NT2/D1 (cell line): ENCODE data around the gene LRCOL1.

Source experiments
- SUZ12 ChIP-seq: IDR thresholded peaks from 2 replicates; pipeline ENCODE4 v1.6.1; 2011; ENCODE audit not compliant: insufficient read length, insufficient read depth; ENCODE audit errors: extremely low read depth
- YY1 ChIP-seq: IDR thresholded peaks from 2 replicates; pipeline ENCODE4 v1.6.1; 2011; ENCODE audit not compliant: insufficient read length, insufficient read depth
- ZNF274 ChIP-seq: IDR thresholded peaks from 2 replicates; pipeline ENCODE4 v1.6.1; 2011; ENCODE audit warnings: mild to moderate bottlenecking, low read depth, low read length

DNA sequence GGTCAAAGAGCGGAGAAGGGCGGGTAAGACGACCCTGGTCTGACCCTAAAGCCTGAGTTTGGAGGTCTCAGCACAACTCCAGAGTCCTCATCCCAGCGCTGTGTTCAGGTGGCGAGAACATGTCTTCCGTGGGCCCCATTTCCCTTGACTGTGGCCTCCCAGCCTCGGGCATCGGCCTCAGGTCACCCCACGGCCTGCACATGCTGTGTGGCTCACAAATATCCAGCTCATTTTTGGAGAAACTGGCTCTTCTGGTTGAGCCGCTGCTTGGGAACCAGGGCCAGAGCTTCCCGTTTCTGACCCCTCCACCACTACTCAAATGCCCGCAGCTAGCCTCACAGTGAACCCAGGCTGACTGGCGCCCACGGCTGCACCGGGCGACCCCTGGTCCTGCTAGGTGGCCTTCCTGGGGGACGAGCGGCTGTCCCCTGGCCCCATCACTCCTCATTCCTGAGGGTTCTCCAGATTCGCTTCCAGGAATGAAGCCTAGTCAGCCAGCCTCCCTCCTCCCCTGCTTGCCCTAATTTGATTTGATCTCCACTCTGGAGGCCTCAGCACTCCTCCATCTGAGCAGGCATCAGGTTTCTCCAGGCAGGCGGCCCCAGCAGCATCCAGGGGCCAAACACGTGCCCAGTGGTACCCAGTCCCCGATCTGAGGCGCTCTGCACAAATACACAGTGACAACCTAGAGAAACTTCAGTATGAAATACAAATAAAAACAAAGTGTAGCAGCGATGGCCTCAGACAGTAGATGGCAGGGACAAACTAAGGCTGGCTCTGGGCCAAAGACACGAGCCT lies 12.9 kb upstream of the LRCOL1 start:
- TF ChIP-seq SUZ12 (no peak), YY1 (no peak), ZNF274 (no peak)
